GM12891 (cell line): ENCODE data around the gene IGLL5.

Source experiments
- POLR2A ChIP-seq: IDR thresholded peaks from 2 replicates; pipeline ENCODE4 v1.6.1; 2011; ENCODE audit warnings: low read depth, low read length, control low read depth
- POLR2AphosphoS5 ChIP-seq: IDR thresholded peaks from 2 replicates; pipeline ENCODE4 v1.6.1; 2011; ENCODE audit warnings: low read depth, low read length, control low read depth

DNA sequence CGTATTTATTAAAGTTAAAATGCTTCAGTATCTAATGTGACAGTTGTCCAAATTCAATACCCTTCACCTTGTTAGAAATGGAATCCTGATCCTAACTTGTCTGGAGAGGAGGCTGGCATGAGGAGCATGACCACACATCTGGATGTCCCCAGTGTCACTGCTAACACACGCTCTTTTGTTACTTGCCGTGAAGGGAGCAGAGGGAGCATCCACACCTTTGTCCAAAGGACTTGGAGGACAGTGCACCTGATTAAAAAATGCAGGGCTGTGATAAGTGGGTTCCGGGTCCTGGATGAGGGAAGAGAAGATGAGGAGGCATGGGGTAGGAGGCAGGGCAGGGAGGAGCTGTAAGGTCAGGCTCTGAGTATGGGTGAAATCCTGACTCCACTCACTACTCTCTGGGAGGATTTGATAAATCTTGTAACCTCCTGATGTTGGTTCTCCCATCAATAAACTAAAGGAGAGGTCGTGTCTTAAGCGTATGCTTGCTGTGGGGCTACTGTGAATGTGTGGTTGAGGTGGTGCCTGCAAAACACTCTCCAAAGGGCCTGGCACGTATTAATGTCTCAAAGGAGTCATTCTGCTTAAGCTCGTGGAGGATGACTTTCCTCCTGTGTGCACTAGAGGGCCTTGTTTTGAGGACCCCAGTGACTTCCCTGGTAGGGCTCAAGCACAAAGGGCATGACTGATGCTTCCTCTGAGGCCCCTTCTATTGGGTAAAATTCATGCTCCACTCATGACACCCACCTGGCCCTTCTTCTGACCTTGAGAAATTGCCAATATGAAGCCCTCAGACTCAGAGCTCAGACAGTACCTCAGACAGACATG is 16.8 kb upstream of the IGLL5 start:
- no peak for TF ChIP-seq POLR2A
- TF ChIP-seq POLR2AphosphoS5 = no peak
